NCI-H1436 treated with DMSO at 0.1 percent for 48 hours (cell line): ENCODE results near the gene NINJ2.
"Not testable (repeated sequence)": the region's sequence is repeated elsewhere in the genome, so short reads cannot be mapped to it uniquely, and the experiment has no call there.

Experiments used
- DNase-seq: peaks from one replicate; lab custom pipeline; 2025; lab: John Stamatoyannopoulos, UW

NINJ2 gene, protein sequence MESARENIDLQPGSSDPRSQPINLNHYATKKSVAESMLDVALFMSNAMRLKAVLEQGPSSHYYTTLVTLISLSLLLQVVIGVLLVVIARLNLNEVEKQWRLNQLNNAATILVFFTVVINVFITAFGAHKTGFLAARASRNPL

DNA sequence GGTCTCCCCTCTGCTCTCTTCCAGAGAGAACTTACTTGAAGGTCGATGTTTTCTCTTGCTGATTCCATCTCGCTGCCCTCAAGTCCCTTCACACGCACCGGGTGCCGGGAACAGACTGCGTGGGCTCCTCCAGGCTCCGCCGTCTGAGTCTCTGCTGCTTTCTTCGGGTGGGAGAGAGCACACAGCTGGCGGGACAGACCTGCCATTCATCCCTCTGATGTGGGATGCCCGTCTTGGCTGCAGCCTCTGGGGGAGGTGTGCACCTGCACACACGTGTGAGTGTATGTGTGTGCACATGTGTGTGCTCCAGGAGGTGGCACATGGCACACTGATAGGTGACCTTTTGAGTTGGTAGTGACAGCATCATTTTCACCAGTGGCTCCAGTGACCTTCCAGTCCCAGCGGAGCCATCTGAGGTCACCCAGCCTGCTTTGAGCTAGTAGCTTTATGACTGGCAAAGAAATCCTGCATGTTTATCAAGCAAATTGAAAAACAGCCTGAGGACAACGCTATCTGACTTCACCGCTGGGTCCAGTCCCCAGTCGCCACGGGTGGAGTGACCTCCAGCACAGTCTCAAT, at the start of gene NINJ2:
NINJ2 (minus strand) TSS at position 153 of the 579 bp plus-strand sequence; CDS start at position 68, 85 bp downstream.
- DNase-seq, result no peak

DNA sequence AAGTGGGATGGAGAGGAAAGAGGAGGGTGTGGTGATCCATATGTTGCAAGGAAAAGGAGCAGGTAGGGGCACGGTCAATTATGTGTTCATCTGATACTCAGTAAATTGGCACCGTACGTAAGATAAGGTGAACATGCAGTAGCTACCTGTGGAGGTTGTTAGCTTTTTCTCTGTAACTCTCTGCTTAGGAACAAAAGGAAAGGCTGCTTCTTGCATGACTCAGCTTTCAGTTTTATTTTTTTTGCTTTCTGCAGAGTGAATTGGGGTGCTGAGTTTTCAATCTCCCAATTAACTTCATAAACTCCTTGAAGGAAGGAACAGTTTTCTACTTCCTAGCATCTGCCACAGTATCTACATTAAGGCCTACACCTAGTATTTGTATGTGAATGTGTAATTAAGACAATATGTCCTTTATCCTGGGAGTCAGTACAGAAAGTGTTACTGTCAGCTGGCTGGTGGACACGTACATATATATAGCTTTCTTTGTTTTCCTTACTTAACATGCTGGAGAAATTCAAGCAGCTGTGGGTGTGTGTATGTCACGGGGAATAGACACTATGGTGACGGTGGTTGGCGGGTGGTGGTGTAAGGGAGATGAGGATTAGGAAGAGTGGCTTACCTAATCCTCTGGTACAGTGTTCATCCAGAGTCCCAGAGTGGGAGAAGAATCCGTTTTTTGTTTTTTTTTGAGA, 49.1 kb upstream of the NINJ2 start:
- DNase-seq, result no peak

DNA sequence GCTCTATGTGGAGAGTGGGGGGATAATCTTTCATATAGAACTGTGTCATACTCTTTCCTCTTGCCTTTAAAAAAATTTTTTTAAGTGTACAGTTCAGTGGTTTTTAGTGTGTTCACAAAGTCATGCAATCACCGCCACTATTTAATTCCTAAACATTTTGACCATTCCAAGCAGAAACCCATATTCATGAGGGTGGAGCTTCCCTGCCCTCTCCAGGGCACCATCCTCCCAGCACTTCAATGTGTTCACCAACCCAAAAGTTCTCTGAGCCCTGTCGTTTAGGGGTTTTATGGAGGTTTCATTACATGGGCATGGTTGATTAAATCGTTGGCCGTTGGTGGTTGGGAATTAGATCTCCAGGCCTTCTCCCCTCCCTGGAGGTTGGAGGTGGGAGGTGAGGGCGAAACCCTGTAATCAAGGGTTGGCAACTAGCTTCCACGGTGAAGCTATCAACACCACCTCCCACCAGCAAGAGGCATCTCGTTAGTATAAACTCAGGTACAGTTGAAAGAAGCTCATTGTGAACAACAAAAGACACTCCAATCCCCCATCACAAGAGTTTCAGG, 46.3 kb upstream of the NINJ2 start:
- DNase-seq, result no peak

DNA sequence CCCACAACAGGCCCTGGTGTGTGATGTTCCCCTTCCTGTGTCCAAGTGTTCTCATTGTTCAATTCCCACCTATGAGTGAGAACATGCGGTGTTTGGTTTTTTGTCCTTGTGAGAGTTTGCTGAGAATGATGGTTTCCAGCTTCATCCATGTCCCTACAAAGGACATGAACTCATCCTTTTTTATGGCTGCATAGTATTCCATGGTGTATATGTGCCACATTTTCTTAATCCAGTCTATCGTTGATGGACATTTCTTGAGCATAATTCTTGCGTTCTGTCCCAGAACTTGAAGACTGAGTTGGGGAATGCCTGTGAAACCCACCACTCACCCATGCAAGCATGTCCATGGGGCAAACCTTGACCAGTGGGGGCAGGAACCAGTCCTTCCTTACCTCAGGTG, 44.8 kb upstream of the NINJ2 start:
- DNase-seq, result not testable (repeated sequence)

DNA sequence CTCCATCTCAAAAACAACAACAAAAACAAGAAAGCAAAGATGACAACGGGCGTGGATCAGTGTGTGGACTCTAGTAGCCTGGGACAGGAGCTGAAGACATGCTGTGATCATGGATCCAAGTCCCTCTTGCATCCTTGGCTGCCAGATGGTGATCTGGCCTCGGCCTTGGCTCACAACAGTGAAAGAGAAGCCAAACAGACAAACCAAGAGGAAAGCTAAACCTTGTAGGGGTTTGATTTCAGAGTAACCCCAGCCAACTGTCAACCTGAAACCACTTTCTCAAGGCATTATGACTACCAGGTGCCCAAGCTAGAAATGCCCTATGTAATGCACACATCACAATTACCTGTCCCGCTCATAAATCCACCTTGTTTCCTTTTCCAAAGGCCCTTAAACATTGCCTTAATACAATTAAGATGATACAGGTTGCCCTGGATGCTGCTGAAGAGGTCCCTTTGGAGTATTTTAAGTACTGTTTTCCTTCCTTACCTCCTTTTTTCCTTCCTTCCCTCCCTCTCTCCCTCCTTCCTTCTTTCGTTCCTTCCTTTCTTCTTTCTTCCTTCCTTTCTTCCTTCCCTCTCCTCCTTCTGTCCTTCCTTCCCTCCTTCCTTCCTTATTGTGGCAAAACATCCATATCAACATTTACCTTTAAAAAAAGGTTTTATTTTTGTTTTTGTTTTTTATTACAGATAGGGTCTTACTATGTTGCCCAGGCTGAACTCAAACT, 41.4 kb upstream of the NINJ2 start:
- DNase-seq, result no peak

DNA sequence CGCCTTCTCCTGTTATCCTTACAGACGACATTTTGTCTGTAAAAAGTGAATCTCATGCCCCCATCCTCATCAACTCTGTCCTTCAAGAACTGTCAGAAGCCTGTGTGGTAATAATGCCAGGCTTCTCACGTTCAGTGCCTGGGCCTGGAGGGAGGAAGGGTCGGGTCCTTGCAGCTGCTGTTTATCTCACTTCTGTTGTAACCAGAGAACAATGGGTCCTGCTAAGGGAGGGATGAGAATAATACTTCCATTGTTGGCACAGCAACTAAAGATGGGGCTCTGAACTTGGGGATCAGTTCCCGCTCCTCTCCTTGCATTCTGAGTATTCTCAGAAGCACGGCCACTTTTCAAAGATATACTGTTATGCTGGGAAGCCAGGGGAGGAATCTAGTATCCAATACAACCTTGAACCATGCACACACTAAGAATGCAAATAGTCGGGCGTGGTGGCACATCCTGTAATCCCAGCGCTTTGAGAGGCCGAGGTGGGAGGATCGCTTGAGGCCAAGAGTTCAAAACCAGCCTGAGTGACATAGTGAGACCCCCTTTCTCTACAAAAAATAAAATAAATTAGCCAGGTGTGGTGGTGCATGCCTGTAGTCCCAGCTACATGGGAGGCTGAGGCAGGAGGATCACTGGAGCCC, 38.8 kb upstream of the NINJ2 start:
- DNase-seq, result no peak

DNA sequence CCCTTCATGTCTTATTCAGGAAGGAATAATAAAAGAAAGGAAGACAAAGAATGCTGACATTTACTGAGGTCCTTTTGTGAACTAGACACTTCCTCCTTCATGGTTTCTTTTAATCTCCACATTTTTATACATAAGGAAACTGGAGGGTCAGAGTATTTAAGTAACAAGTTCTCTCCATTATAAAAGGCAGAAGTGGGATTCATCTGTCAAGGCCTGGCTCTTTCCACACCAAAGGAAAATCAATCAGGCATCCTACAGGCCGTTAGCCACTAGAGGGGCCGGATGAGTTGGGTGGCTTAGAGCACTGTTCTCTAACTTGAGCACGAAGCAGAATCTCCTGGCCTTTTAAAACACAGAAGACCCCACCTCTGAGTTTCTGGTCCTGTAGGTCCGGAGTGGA, 36.8 kb upstream of the NINJ2 start:
- no peak for DNase-seq

DNA sequence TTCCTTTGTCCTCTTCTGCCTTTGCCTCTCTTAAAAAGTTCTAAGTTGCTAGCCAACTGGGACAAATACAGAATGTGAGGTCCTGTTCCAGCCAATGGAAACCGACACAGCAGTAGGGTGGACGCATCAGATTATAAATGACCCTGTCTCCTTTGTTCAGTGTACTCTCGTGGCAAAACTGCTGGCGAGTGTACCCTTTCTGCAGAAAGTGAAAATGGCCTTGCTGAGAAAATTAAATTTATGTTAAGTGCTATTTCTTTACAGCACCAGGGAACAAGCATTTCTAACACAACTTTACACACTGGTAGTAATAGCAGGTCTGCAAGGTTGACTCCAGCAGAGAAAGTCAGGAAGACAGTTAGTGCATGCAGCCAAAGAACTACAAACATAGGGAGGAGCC, 35.0 kb upstream of the NINJ2 start:
- not testable (repeated sequence) for DNase-seq

DNA sequence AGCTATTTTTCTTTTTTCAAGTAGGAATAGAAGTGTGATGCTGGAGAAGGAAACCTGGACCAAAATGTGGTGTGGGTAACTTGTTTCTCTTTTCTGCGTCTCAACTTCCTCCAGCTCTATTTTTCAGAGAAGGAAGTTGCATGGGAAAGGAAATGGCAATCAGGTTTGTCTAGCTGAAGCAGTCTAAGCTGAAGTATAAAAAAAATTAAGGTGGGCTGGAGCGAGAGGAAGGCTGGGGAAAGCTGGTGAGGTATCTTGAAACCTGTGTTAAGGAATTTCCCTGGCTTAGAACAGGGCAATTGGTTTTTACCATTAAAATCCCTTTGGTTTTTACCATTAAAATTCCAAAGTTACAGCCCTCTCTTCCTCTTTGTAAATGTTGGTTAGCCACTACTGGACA, 34.2 kb upstream of the NINJ2 start:
- DNase-seq, result no peak

DNA sequence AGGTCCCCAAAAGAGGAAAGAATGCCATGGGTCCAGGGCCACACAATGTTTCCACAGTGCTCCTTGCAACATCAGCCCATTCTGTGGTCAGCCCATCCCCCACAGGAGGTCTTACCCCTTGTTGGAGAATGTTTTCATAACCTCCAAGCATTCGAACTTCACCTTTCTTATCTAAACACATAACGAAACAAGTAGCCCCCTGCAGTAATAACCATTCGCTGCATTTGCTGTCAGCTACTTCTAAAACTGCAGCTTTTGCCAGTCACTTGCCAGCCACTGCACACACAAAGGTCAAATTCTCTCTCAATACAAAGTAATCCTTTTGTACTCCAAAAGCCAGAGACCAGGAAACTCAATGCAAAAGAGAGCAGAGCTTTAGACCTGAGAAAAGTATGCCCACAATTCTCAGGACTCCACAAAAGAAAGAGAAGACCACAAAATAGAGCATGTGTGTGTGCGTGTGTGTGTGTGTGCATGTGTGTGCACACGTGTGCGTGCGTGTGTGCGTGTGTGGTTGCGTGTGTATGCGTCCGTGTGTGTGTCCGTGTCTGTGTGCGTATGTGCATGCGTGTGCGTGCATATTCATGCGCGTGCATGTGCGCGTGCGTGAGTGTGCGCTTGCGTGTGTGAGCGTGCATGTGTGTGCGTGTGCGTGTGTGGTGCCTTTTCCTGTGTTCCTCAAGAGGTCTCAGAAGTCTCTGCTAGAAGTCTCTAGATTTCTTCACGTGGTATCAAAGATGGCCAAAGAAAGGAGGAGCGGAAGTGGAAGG, 31.7 kb upstream of the NINJ2 start:
- DNase-seq, result no peak

DNA sequence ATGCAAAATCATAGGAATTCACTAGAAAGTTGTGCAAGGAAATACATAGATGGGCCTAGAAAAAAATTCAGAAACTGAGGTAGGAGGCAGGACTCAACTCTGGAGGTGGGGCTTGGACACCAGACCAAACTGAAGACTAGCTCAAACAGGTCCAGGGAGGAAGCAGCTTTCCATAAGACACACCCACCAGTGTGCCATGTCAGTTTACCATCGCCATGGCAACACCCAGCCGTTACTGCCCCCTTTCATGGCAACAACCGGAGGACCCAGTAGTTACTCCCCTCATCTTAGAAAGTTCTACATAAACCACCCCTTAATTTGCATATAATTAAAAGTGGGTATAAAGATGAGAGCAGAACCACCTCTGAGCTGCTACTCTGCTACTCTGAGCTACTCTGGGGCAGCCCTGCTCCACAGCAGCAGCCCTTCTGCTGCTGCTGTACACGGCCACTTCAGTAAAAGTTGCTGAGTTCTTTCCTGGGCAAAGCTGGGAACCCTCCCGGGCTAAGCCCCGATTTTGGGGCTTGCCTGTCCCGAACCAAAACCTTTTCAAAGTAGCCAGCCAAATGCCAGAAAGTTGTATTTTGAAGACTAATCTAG, 30.8 kb upstream of the NINJ2 start:
- DNase-seq, result no peak

DNA sequence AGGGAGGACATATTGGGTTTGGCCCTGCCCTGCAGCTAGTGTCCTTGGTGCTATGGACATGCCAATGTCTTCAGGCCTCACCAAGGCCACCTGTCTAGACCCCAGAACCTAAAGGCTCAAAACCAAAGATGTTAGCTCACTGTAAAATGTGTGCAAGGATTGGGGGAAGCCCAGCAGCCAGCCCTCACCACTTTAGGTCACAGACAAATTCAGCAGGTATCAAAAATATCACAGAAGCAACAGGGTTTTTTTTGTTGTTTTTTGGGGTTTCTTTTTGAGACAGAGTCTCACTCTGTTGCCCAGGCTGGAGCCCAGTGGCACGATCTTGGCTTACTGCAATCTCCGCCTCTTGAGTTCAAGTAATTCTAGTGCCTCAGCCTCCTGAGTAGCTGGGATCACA, 29.0 kb upstream of the NINJ2 start:
- no peak for DNase-seq

DNA sequence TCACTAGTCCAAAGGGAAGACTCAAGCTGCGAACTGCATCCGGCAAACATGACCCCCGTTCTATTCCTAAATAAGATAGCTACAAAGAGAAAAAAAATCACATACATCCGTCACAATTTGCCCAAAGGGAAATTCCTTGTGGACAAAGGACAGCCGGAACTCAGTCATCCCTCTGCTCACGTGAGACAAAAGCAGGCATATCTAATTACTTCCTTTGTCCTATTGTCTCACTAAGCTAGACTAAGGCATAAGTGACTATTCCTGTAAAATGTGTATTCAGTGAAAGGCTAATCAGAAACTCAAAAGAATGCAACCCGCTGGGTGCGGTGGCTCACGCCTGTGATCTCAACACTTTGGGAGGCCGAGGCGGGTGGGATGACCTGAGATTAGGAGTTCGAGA, 27.2 kb upstream of the NINJ2 start:
- no peak for DNase-seq

DNA sequence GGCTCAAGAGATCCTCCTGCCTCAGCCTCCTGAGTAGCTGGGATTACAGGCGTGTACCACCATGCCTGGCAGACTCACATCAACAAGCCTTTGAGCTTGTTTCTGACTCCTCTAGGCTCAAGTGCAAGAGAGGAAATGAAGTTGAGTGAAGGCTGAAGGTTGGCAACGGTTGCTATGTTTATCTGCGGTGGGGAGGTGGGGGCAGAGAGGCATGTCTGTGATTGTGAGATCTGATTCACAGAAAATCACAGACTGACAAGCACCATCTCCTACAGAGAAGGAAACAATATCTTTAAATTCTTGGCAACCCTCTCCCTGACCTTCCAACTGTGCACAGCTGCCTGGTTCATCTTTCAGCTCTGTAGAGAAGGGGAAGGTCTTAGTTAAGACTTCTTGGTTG, 22.1 kb upstream of the NINJ2 start:
- no peak for DNase-seq

DNA sequence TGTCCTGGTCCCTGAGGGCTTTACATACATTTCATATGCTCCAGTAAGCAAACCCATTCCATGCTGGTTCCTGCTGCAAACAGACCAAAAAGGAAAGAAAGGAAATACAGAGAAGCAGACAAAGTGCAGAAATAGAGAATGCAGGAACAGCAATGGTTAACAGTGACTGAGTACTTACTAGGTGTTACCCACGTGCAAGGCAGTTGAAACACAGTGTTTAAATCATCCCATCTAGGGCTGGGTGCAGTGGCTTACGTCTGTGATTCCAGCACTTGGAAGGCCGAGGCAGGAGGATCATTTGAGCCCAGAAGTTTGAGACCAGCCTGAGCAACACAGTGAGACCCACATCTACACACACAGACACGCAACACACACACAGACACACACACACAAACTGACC, 21.2 kb upstream of the NINJ2 start:
- DNase-seq, result no peak

DNA sequence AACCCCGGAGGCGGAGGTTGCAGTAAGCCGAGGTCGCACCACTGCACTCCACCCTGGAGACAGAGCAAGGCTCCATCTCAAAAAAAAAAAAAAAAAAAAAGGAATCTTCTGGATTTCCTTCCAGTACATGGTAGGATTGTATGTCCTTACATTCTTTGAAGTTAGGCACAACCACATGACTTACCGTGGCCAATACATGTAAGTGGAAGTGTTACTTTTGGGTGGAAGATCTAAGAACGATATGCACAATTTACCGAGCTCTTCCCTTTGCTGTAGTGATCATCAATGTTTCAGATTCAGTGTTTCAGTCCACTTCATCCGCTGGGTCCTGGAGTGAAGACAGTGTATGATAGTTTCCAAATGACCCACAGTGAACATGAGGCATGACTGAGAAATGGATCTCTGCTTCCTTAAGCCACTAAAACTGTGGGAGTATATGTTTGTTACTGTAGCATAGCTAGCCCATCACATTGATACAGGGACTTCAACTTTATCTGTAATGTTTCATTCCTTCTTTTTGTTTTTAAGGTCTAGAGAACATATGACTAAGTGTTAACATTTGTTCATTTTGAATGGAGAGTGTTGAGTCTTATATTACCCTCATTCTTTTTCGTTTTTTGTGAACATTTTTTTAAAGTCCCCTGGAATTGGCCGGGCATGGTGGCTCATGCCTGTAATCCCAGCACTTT, 18.5 kb upstream of the NINJ2 start:
- DNase-seq, result no peak

DNA sequence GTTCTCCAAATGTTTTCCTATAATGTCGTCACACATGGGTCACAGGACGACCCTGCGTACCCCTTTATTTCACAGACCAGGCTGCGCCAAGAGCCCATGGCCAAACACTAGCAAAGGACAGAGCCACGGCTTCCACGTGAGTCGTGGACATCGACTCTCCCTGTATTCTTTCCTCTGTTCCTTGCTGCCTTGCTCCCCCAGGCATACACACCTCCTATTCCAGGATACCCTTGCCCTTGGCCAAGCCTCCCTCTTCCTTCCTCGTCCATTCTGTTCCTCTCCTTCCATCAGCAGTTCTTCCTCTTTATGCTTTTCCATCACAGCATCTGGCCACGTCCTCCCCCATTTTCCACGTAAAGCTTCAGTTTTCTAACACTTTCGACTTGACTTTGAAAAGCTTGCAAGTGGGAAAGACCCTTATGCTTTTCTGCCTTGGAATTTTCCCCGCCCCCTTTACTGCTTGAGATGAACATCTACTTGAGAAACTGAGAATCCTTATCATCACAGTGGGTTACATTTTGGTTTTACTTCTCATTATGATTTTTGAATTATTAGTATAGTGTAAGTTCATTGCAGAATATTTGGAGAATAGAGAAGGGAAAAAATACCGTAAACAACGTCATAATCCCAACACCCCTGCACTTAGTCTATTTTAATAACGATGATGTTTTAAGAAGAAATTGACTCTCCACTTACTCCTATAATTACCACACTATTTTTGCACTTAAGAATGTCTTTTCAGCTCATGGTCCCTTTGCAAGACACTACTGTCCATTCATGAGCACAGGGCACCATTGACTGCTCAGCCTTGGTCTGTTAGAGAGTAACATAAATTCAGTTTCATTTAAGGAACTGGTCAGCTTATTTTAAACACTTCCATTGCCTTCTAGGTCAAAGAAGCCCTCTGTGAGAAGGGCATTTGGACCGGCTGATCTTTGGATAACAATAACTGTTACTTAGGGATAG, 15.8 kb upstream of the NINJ2 start:
- no peak for DNase-seq

DNA sequence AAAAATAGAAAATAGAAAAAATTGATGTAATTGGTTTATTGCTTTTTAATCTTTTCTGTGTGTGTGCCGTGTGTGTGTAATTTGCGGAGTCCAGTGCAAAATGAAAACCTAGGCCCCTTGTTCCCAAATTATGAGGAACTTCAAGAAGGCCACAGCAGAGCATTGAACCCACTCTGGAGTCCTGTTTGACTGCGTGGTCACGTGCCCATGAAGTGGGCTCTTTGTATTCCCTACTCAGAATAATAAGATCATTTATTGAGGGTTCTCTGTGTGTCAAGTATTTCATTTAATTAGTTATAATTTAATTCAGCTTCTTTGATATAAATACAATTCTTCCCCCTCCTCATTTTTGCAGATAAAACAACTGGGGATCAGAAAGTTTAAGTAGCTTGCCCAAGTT, 12.3 kb upstream of the NINJ2 start:
- DNase-seq, result no peak

DNA sequence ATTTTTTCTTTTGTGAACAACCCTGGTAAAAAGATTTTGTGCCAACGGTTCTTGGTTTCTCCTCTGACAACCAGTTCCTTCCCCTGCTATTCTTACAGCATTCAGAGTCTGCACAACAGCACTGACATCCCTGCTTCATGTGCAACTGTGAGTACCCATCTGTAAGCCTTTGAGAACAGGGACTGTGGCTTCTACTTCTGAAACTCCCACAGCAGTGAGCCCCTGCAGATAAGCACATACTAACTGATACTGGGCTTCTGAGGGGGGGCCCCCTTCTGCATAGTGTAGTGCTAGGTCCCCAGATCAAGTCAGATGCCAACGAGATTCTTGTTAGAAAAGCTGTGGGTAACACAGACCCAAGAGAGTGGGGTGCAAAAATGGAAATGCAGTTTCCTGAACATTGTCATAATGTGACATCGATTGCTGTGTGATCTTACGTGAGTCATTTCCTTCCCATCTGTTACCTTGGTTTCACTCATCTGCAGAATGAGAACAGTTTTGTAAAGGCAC, 11.1 kb upstream of the NINJ2 start:
- DNase-seq, result no peak
